ENCODE data around the gene SHTN1. TPM values are rescaled to one million over a fixed set of nuclear protein-coding genes. Genes with fewer than 3 reads are reported as not detected.

Gene SHTN1
- total and polyA plus RNA-seq, 2 experiments from 2014 or later = 6.7 to 8.0 TPM

DNA sequence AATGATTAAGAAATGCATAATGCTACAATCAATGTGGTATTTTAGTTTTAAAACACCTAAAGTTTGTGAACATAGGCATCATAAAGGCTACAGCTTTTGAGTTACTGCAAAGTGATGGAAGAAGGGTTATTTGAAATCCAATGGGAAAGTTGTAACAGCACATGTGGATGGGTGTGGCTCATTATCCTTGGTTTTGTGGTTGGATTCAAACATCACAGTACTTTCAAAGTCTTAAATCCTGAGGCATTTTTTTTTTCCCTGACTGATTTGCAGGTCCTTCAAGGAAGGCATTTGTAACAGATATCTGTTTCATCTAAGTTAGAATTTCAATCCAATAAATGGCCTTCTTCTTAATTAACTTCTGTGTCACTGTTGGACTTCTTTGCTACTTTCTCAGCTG lies 9.8 kb upstream of the SHTN1 start:
- H3K4me3 Mint-ChIP-seq = no peak overlapping the region
- H3K36me3 Mint-ChIP-seq (ENCODE audit: low read depth) = no peaks in the 10 kb centered on the region
- Histone ChIP-seq H3K27ac (ENCODE audit: low read depth) (no peak overlapping the region), H3K27me3 (ENCODE audit: insufficient read depth) (no peaks in the 10 kb centered on the region), H3K4me2 (no peak overlapping the region), H3K9me2 (ENCODE audit: insufficient read depth) (no peaks in the 10 kb centered on the region), H3F3A (replicated peaks; ENCODE audit: low read depth) (no peaks in the 10 kb centered on the region), H3K79me2 (replicated peaks; ENCODE audit: insufficient read depth) (no peaks in the 10 kb centered on the region), H3K4me1 (ENCODE audit: insufficient read depth) (no peaks in the 10 kb centered on the region), H3K4me3 (no peak overlapping the region), H3K36me3 (ENCODE audit: insufficient read depth) (no peaks in the 10 kb centered on the region), H2AFZ (no peak overlapping the region), H4K20me1 (replicated peaks; ENCODE audit: insufficient read depth) (no peaks in the 10 kb centered on the region)
- H3K9me3 Mint-ChIP-seq = no peaks in the 10 kb centered on the region
- H3K27me3 Mint-ChIP-seq (ENCODE audit: insufficient read depth, low read depth, poor library complexity) = no peaks in the 10 kb centered on the region
- no peak for TF ChIP-seq NANOG (IDR thresholded peaks at IDR 0.05; ENCODE audit: borderline replicate concordance)
- ATAC-seq (no peak), DNase-seq (ENCODE audit: low spot score) (no peak)
- H3K27ac Mint-ChIP-seq = no peak overlapping the region
- H3K4me1 Mint-ChIP-seq = no peaks in the 10 kb centered on the region

DNA sequence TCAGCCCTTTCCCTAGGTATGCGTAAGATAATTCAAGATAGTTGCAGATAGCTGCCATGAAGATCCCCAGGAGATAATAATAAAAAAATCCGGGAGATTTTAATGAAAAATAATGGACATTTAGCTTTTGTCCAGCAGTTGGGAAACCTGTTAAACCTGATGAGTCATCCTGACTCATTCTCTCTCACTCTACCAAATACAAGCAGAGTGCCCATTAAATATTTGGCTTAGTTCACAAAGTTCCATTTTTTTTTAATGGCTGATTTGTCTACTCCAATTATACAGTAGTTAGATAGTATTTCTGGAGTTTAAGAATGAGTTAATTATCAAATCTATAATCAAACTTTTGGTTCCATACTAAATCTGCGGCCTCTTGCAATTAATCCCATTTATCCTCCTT lies 2.1 kb upstream of the SHTN1 start:
- DNase-seq (ENCODE audit: low spot score) = no peak
- Mint-ChIP-seq H3K36me3 (ENCODE audit: low read depth) (no peaks in the 10 kb centered on the region), H3K27me3 (ENCODE audit: insufficient read depth, low read depth, poor library complexity) (peaks cover 16% of the 10 kb centered on the region), H3K4me3 (no peak overlapping the region), H3K27ac (no peak overlapping the region), H3K9me3 (no peaks in the 10 kb centered on the region), H3K4me1 (peaks cover 6% of the 10 kb centered on the region; the same call in 2 of the 3 replicates)
- Histone ChIP-seq H3F3A (replicated peaks; ENCODE audit: low read depth) (no peaks in the 10 kb centered on the region), H3K4me2 (no peak overlapping the region), H3K9me2 (ENCODE audit: insufficient read depth) (no peaks in the 10 kb centered on the region), H3K4me1 (ENCODE audit: insufficient read depth) (no peaks in the 10 kb centered on the region), H3K36me3 (ENCODE audit: insufficient read depth) (no peaks in the 10 kb centered on the region), H2AFZ (no peak overlapping the region), H3K27me3 (ENCODE audit: insufficient read depth) (peaks cover 22% of the 10 kb centered on the region), H3K79me2 (replicated peaks; ENCODE audit: insufficient read depth) (no peaks in the 10 kb centered on the region), H3K4me3 (no peak overlapping the region), H4K20me1 (replicated peaks; ENCODE audit: insufficient read depth) (no peaks in the 10 kb centered on the region; the same call in 1 of the 2 replicates), H3K27ac (ENCODE audit: low read depth) (no peak overlapping the region)
- no peak for ATAC-seq
- TF ChIP-seq, protein P1, sequence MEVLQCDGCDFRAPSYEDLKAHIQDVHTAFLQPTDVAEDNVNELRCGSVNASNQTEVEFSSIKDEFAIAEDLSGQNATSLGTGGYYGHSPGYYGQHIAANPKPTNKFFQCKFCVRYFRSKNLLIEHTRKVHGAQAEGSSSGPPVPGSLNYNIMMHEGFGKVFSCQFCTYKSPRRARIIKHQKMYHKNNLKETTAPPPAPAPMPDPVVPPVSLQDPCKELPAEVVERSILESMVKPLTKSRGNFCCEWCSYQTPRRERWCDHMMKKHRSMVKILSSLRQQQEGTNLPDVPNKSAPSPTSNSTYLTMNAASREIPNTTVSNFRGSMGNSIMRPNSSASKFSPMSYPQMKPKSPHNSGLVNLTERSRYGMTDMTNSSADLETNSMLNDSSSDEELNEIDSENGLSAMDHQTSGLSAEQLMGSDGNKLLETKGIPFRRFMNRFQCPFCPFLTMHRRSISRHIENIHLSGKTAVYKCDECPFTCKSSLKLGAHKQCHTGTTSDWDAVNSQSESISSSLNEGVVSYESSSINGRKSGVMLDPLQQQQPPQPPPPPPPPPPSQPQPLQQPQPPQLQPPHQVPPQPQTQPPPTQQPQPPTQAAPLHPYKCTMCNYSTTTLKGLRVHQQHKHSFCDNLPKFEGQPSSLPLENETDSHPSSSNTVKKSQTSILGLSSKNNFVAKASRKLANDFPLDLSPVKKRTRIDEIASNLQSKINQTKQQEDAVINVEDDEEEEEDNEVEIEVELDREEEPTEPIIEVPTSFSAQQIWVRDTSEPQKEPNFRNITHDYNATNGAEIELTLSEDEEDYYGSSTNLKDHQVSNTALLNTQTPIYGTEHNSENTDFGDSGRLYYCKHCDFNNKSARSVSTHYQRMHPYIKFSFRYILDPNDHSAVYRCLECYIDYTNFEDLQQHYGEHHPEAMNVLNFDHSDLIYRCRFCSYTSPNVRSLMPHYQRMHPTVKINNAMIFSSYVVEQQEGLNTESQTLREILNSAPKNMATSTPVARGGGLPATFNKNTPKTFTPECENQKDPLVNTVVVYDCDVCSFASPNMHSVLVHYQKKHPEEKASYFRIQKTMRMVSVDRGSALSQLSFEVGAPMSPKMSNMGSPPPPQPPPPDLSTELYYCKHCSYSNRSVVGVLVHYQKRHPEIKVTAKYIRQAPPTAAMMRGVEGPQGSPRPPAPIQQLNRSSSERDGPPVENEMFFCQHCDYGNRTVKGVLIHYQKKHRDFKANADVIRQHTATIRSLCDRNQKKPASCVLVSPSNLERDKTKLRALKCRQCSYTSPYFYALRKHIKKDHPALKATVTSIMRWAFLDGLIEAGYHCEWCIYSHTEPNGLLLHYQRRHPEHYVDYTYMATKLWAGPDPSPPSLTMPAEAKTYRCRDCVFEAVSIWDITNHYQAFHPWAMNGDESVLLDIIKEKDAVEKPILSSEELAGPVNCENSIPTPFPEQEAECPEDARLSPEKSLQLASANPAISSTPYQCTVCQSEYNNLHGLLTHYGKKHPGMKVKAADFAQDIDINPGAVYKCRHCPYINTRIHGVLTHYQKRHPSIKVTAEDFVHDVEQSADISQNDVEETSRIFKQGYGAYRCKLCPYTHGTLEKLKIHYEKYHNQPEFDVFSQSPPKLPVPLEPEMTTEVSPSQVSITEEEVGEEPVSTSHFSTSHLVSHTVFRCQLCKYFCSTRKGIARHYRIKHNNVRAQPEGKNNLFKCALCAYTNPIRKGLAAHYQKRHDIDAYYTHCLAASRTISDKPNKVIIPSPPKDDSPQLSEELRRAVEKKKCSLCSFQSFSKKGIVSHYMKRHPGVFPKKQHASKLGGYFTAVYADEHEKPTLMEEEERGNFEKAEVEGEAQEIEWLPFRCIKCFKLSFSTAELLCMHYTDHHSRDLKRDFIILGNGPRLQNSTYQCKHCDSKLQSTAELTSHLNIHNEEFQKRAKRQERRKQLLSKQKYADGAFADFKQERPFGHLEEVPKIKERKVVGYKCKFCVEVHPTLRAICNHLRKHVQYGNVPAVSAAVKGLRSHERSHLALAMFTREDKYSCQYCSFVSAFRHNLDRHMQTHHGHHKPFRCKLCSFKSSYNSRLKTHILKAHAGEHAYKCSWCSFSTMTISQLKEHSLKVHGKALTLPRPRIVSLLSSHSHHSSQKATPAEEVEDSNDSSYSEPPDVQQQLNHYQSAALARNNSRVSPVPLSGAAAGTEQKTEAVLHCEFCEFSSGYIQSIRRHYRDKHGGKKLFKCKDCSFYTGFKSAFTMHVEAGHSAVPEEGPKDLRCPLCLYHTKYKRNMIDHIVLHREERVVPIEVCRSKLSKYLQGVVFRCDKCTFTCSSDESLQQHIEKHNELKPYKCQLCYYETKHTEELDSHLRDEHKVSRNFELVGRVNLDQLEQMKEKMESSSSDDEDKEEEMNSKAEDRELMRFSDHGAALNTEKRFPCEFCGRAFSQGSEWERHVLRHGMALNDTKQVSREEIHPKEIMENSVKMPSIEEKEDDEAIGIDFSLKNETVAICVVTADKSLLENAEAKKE (CRISPR knock-in tag; IDR thresholded peaks at IDR 0.05) = no peak
- TF ChIP-seq JUNB (IDR thresholded peaks at IDR 0.05; ENCODE audit: unreplicated experiment) (no peak), STAT1 (IDR thresholded peaks at IDR 0.05; ENCODE audit: unreplicated experiment) (no peak), ZNF331 (CRISPR knock-in tag; IDR thresholded peaks at IDR 0.05; ENCODE audit: low read depth) (no peak), EZH2phosphoT487 (IDR thresholded peaks at IDR 0.05; ENCODE audit: unreplicated experiment) (no peak), NANOG (IDR thresholded peaks at IDR 0.05; ENCODE audit: borderline replicate concordance) (no peak), POLR2AphosphoS5 (IDR thresholded peaks at IDR 0.05; ENCODE audit: low read depth) (no peak)
- TF ChIP-seq, protein P2, sequence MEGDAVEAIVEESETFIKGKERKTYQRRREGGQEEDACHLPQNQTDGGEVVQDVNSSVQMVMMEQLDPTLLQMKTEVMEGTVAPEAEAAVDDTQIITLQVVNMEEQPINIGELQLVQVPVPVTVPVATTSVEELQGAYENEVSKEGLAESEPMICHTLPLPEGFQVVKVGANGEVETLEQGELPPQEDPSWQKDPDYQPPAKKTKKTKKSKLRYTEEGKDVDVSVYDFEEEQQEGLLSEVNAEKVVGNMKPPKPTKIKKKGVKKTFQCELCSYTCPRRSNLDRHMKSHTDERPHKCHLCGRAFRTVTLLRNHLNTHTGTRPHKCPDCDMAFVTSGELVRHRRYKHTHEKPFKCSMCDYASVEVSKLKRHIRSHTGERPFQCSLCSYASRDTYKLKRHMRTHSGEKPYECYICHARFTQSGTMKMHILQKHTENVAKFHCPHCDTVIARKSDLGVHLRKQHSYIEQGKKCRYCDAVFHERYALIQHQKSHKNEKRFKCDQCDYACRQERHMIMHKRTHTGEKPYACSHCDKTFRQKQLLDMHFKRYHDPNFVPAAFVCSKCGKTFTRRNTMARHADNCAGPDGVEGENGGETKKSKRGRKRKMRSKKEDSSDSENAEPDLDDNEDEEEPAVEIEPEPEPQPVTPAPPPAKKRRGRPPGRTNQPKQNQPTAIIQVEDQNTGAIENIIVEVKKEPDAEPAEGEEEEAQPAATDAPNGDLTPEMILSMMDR (conservative IDR thresholded peaks at IDR 0.05; ENCODE audit: low read depth in 2 of 2) = no peak
- TF ChIP-seq, protein P3, sequence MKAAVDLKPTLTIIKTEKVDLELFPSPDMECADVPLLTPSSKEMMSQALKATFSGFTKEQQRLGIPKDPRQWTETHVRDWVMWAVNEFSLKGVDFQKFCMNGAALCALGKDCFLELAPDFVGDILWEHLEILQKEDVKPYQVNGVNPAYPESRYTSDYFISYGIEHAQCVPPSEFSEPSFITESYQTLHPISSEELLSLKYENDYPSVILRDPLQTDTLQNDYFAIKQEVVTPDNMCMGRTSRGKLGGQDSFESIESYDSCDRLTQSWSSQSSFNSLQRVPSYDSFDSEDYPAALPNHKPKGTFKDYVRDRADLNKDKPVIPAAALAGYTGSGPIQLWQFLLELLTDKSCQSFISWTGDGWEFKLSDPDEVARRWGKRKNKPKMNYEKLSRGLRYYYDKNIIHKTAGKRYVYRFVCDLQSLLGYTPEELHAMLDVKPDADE (IDR thresholded peaks at IDR 0.05) = no peak
